Cerebellar nuclear complex (tissue), 1 donor: Measurements from ENCODE around the gene CHDH.

Experiments used
- DNase-seq, 2 experiments: peaks; one replicate each; lab custom pipeline; 2025; lab: John Stamatoyannopoulos, UW

CHDH gene

GRCh38 chr3:53808496-53808895 lies 37.7 kb downstream of the CHDH start:
- DNase-seq = no peak

- DNase-seq = no peak
These were observed 39.0 kb downstream of the CHDH start for GRCh38 chr3:53807117-53807810.

GRCh38 chr3:53806182-53807116 lies 39.8 kb downstream of the CHDH start:
- DNase-seq = no peak

GRCh38 chr3:53805463-53806159 lies 40.6 kb downstream of the CHDH start:
- DNase-seq = no peak

- DNase-seq = no peak
These were observed 41.3 kb downstream of the CHDH start for GRCh38 chr3:53804697-53805462.

- no peak for DNase-seq
These were observed 42.2 kb downstream of the CHDH start for GRCh38 chr3:53803816-53804695.

- DNase-seq = no peak
These were observed 42.9 kb downstream of the CHDH start for GRCh38 chr3:53803124-53803815.

GRCh38 chr3:53802256-53802880 lies 43.9 kb downstream of the CHDH start:
- DNase-seq = no peak

GRCh38 chr3:53801319-53801718 lies 44.9 kb downstream of the CHDH start:
- no peak for DNase-seq

- DNase-seq = no peak
These were observed 45.9 kb downstream of the CHDH start for GRCh38 chr3:53800041-53800906.

- DNase-seq = no peak
These were observed 46.8 kb downstream of the CHDH start for GRCh38 chr3:53799338-53799865.

- no peak for DNase-seq
These were observed 48.1 kb downstream of the CHDH start for GRCh38 chr3:53798144-53798543.

GRCh38 chr3:53795789-53796560 lies 50.2 kb downstream of the CHDH start:
- peak; percentile 86 to 93 for DNase-seq

- no peak for DNase-seq
These were observed 51.0 kb downstream of the CHDH start for GRCh38 chr3:53795176-53795575.

- no peak for DNase-seq
These were observed 51.6 kb downstream of the CHDH start for GRCh38 chr3:53794597-53794996.

GRCh38 chr3:53792866-53793265 lies 53.4 kb downstream of the CHDH start:
- no peak for DNase-seq

- no peak for DNase-seq
These were observed 54.9 kb downstream of the CHDH start for GRCh38 chr3:53791317-53791716.

GRCh38 chr3:53790470-53790869 lies 55.7 kb downstream of the CHDH start:
- DNase-seq = no peak
